Measurements from ENCODE around the gene FURIN.

Gene FURIN

DNA sequence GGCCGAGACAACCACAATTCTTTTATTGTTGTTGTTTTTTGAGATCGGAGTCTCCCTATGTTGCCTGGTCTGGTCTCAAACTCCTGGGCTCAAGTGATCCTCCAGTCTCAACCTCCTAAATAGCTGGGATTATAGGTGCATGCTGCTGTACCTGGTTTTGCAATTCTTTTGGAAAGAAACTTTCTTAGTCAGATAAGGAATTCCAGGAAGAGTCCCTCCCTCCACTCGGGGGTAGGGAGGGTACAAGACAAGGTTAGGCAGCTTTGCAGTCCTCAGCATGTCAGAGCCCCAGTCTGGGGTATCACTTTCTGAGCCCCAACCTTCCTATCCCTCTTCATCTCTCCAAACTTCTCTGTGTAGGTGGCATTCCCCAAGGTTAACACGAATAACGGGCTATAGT, 33.8 kb upstream of the FURIN start:
- no peak overlapping the region for H3K27ac ChIP-seq (replicated peaks; ENCODE audit: low read length)
- H2BK12ac ChIP-seq (ENCODE audit: low read length): no peak overlapping the region
- no peak overlapping the region for H2BK120ac ChIP-seq (ENCODE audit: low read depth, low read length)
- H2AFZ ChIP-seq (ENCODE audit: low read length): no peak overlapping the region
- H3K9ac ChIP-seq (ENCODE audit: low read depth, low read length, poor library complexity): no peak overlapping the region
- H3K4me3 ChIP-seq (ENCODE audit: low read length in 2 of 2): no peak overlapping the region
- no peak overlapping the region for H3K4me2 ChIP-seq (ENCODE audit: insufficient read depth, low read length, poor library complexity, severe bottlenecking)
- no peak overlapping the region for H2BK5ac ChIP-seq (ENCODE audit: low read length)
- no peak overlapping the region for H3K18ac ChIP-seq (ENCODE audit: low read length)
- no peak overlapping the region for H2BK15ac ChIP-seq (ENCODE audit: low read length)
- no peaks in the 10 kb centered on the region for H3K9me3 ChIP-seq (replicated peaks in 1 of 2; ENCODE audit: control insufficient read depth in 2 of 2, insufficient read depth in 1 of 2, low read depth in 1 of 2, low read length in 2 of 2)
- WGBS, 2 donors (ENCODE audit: extremely low coverage in 2 of 2, insufficient read length in 2 of 2, insufficient replicate concordance in 1 of 2): no CpG with 5 or more reads among the region's 5 CpGs
- H3K14ac ChIP-seq (ENCODE audit: low read length): no peak overlapping the region
- no peak for DNase-seq (ENCODE audit: low spot score)
- no peak overlapping the region for H4K91ac ChIP-seq (ENCODE audit: low read depth, low read length, poor library complexity)
- peaks cover 6 to 7% of the 10 kb centered on the region in 2 donors for H3K4me1 ChIP-seq (ENCODE audit: control insufficient read depth in 2 of 2, insufficient read depth in 1 of 2, low read depth in 1 of 2, low read length in 2 of 2)
- no peaks in the 10 kb centered on the region for H3K27me3 ChIP-seq (ENCODE audit: control insufficient read depth in 3 of 3, insufficient read depth in 3 of 3, low read depth in 1 of 3, low read length in 3 of 3)
- no peak overlapping the region for H4K8ac ChIP-seq (ENCODE audit: low read depth, low read length)
- no peak overlapping the region for H3K4ac ChIP-seq (ENCODE audit: low read length)
- no peak overlapping the region for H2AK5ac ChIP-seq (ENCODE audit: low read depth, low read length)
- H3K36me3 ChIP-seq (replicated peaks in 1 of 2; ENCODE audit: control insufficient read depth in 2 of 2, insufficient read depth in 2 of 2, low read length in 2 of 2): no peaks in the 10 kb centered on the region
- H3K79me1 ChIP-seq (ENCODE audit: low read depth, low read length): no peaks in the 10 kb centered on the region
- no peak overlapping the region for H3K23ac ChIP-seq (ENCODE audit: low read depth, low read length, poor library complexity)

DNA sequence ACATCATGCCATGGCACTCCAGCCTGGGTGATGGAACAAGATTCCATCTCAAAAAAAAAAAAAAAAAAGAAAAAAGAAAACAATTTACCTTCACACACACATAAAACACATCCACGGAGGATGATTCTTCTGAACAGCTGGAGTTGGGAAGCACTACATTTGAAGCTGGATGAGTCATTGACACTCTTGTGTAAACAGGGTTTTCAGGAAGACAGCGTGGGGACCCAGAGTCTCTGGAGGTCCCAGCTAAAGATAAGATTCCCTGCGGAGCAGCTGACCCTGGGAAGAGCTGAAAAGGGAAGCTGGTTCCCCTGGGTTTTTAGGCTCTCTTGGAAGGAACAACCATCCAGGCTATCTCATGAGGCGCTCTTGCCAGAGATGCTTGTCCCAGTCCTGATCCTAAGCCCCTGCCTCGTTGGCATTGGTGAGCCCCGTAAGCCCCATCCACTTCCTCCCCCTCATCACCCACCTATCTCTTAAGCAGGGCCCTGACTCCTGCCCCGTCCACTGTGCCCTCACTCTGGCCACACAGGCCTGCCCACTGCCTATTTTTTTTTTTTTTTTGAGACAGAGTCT, 32.0 kb upstream of the FURIN start:
- H3K4ac ChIP-seq (ENCODE audit: low read length): no peak overlapping the region
- no peak for DNase-seq (ENCODE audit: low spot score)
- no peak overlapping the region for H4K8ac ChIP-seq (ENCODE audit: low read depth, low read length)
- WGBS, 2 donors (ENCODE audit: extremely low coverage in 2 of 2, insufficient read length in 2 of 2, insufficient replicate concordance in 1 of 2): no CpG with 5 or more reads among the region's 7 CpGs
- H2BK120ac ChIP-seq (ENCODE audit: low read depth, low read length): no peak overlapping the region
- H2BK5ac ChIP-seq (ENCODE audit: low read length): no peak overlapping the region
- H3K36me3 ChIP-seq (replicated peaks in 1 of 2; ENCODE audit: control insufficient read depth in 2 of 2, insufficient read depth in 2 of 2, low read length in 2 of 2): no peaks in the 10 kb centered on the region
- H3K9me3 ChIP-seq (replicated peaks in 1 of 2; ENCODE audit: control insufficient read depth in 2 of 2, insufficient read depth in 1 of 2, low read depth in 1 of 2, low read length in 2 of 2): no peaks in the 10 kb centered on the region
- H3K79me1 ChIP-seq (ENCODE audit: low read depth, low read length): no peaks in the 10 kb centered on the region
- H3K23ac ChIP-seq (ENCODE audit: low read depth, low read length, poor library complexity): no peak overlapping the region
- no peak overlapping the region for H2BK15ac ChIP-seq (ENCODE audit: low read length)
- no peaks in the 10 kb centered on the region for H3K27me3 ChIP-seq (ENCODE audit: control insufficient read depth in 3 of 3, insufficient read depth in 3 of 3, low read depth in 1 of 3, low read length in 3 of 3)
- H3K4me2 ChIP-seq (ENCODE audit: insufficient read depth, low read length, poor library complexity, severe bottlenecking): no peak overlapping the region
- H2AK5ac ChIP-seq (ENCODE audit: low read depth, low read length): no peak overlapping the region
- no peak overlapping the region for H3K9ac ChIP-seq (ENCODE audit: low read depth, low read length, poor library complexity)
- H4K91ac ChIP-seq (ENCODE audit: low read depth, low read length, poor library complexity): no peak overlapping the region
- no peak overlapping the region for H3K14ac ChIP-seq (ENCODE audit: low read length)
- no peak overlapping the region for H2BK12ac ChIP-seq (ENCODE audit: low read length)
- H3K4me1 ChIP-seq (ENCODE audit: control insufficient read depth in 2 of 2, insufficient read depth in 1 of 2, low read depth in 1 of 2, low read length in 2 of 2): peaks cover 18 to 19% of the 10 kb centered on the region in 2 donors
- H3K4me3 ChIP-seq (ENCODE audit: low read length in 2 of 2): no peak overlapping the region
- H3K18ac ChIP-seq (ENCODE audit: low read length): no peak overlapping the region
- H3K27ac ChIP-seq (replicated peaks; ENCODE audit: low read length): no peak overlapping the region
- peak overlapping the region; percentile 37 for H2AFZ ChIP-seq (ENCODE audit: low read length)

- WGBS, 2 donors (ENCODE audit: extremely low coverage in 2 of 2, insufficient read length in 2 of 2, insufficient replicate concordance in 1 of 2): no CpG with 5 or more reads among the region's 11 CpGs
- no peak overlapping the region for H2BK12ac ChIP-seq (ENCODE audit: low read length)
- no peak overlapping the region for H3K9ac ChIP-seq (ENCODE audit: low read depth, low read length, poor library complexity)
- no peak overlapping the region for H3K27ac ChIP-seq (replicated peaks; ENCODE audit: low read length)
- no peak overlapping the region for H2BK15ac ChIP-seq (ENCODE audit: low read length)
- H3K4ac ChIP-seq (ENCODE audit: low read length): no peak overlapping the region
- H3K4me1 ChIP-seq (ENCODE audit: control insufficient read depth in 2 of 2, insufficient read depth in 1 of 2, low read depth in 1 of 2, low read length in 2 of 2): peaks cover 18 to 19% of the 10 kb centered on the region in 2 donors
- no peak overlapping the region for H4K8ac ChIP-seq (ENCODE audit: low read depth, low read length)
- no peak overlapping the region for H2BK120ac ChIP-seq (ENCODE audit: low read depth, low read length)
- H3K4me2 ChIP-seq (ENCODE audit: insufficient read depth, low read length, poor library complexity, severe bottlenecking): no peak overlapping the region
- H3K36me3 ChIP-seq (replicated peaks in 1 of 2; ENCODE audit: control insufficient read depth in 2 of 2, insufficient read depth in 2 of 2, low read length in 2 of 2): no peaks in the 10 kb centered on the region
- no peak overlapping the region for H2AFZ ChIP-seq (ENCODE audit: low read length)
- peak overlapping the region; percentile 53 for H3K18ac ChIP-seq (ENCODE audit: low read length)
- no peak overlapping the region for H2AK5ac ChIP-seq (ENCODE audit: low read depth, low read length)
- no peak overlapping the region for H3K4me3 ChIP-seq (ENCODE audit: low read length in 2 of 2)
- H3K79me1 ChIP-seq (ENCODE audit: low read depth, low read length): no peaks in the 10 kb centered on the region
- no peaks in the 10 kb centered on the region for H3K27me3 ChIP-seq (ENCODE audit: control insufficient read depth in 3 of 3, insufficient read depth in 3 of 3, low read depth in 1 of 3, low read length in 3 of 3)
- H3K14ac ChIP-seq (ENCODE audit: low read length): no peak overlapping the region
- H3K23ac ChIP-seq (ENCODE audit: low read depth, low read length, poor library complexity): no peak overlapping the region
- no peak overlapping the region for H2BK5ac ChIP-seq (ENCODE audit: low read length)
- H3K9me3 ChIP-seq (replicated peaks in 1 of 2; ENCODE audit: control insufficient read depth in 2 of 2, insufficient read depth in 1 of 2, low read depth in 1 of 2, low read length in 2 of 2): no peaks in the 10 kb centered on the region
- no peak for DNase-seq (ENCODE audit: low spot score)
- no peak overlapping the region for H4K91ac ChIP-seq (ENCODE audit: low read depth, low read length, poor library complexity)
These were observed 31.3 kb upstream of the FURIN start for GRCh38 chr15:90837094-90837493.

DNA sequence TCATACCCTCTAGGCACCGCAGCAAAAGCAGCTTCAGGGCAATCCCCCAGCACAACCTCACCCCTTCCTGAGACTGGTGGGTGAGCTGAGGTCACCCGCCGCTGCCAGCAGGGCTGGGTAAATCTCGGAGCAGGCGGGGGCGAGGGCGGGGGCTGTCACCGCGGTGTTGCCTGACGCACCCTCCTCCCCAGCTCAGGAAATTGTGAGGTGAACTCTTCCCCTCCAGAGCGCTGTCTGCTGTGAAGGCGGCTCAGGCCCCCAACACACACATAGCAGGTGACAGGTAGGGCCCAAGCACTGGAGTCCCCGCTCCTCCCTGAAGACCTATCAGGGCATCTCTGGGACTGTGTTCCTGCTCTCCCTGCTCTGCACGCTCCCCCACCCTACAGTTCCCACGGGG, 30.2 kb upstream of the FURIN start:
- Histone ChIP-seq H2AK5ac (ENCODE audit: low read depth, low read length) (peak overlapping the region; percentile 96), H2BK5ac (ENCODE audit: low read length) (peak overlapping the region; percentile 85), H3K4me3 (ENCODE audit: low read length in 2 of 2) (no peak overlapping the region), H3K36me3 (replicated peaks in 1 of 2; ENCODE audit: control insufficient read depth in 2 of 2, insufficient read depth in 2 of 2, low read length in 2 of 2) (no peaks in the 10 kb centered on the region), H2BK12ac (ENCODE audit: low read length) (peak overlapping the region; percentile 32), H3K9me3 (replicated peaks in 1 of 2; ENCODE audit: control insufficient read depth in 2 of 2, insufficient read depth in 1 of 2, low read depth in 1 of 2, low read length in 2 of 2) (no peaks in the 10 kb centered on the region), H3K18ac (ENCODE audit: low read length) (peak overlapping the region; percentile 90), H3K27ac (replicated peaks; ENCODE audit: low read length) (no peak overlapping the region), H4K91ac (ENCODE audit: low read depth, low read length, poor library complexity) (no peak overlapping the region), H4K8ac (ENCODE audit: low read depth, low read length) (no peak overlapping the region), H2BK15ac (ENCODE audit: low read length) (peak overlapping the region; percentile 95), H3K23ac (ENCODE audit: low read depth, low read length, poor library complexity) (peak overlapping the region; percentile 62), H3K9ac (ENCODE audit: low read depth, low read length, poor library complexity) (no peak overlapping the region), H3K27me3 (ENCODE audit: control insufficient read depth in 3 of 3, insufficient read depth in 3 of 3, low read depth in 1 of 3, low read length in 3 of 3) (no peaks in the 10 kb centered on the region), H3K4me2 (ENCODE audit: insufficient read depth, low read length, poor library complexity, severe bottlenecking) (no peak overlapping the region), H3K4ac (ENCODE audit: low read length) (no peak overlapping the region), H2BK120ac (ENCODE audit: low read depth, low read length) (no peak overlapping the region), H2AFZ (ENCODE audit: low read length) (no peak overlapping the region), H3K14ac (ENCODE audit: low read length) (no peak overlapping the region), H3K4me1 (ENCODE audit: control insufficient read depth in 2 of 2, insufficient read depth in 1 of 2, low read depth in 1 of 2, low read length in 2 of 2) (peaks cover 18 to 19% of the 10 kb centered on the region in 2 donors), H3K79me1 (ENCODE audit: low read depth, low read length) (no peaks in the 10 kb centered on the region)
- no CpG with 5 or more reads among the region's 15 CpGs for WGBS, 2 donors (ENCODE audit: extremely low coverage in 2 of 2, insufficient read length in 2 of 2, insufficient replicate concordance in 1 of 2)
- DNase-seq (ENCODE audit: low spot score): no peak
